ENCODE data around the gene C2orf15.

Gene C2orf15

DNA sequence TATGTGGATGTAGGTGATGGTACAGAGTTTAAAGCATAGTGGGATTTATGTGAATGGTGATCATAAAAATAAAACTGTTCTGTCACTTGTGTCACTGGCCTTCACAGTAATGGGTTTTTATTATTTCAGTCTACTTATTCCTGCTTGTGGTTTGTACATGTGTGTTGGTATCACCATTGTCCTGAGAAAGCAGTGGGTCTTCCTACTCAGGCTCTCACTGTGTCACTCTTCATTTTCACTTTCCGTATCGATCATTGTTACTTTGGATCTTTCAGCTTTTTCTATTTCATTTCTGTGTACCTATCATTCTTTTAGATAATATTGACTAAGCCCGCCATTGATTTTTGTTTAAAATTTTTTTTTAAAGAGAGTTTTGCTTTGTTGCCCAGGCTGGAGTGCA lies 46.9 kb downstream of the C2orf15 start:
- no peaks in the 10 kb centered on the region for H3K9me3 ChIP-seq (ENCODE audit: control insufficient read depth, insufficient read depth, low read depth, low read length)
- TF ChIP-seq, protein P1, sequence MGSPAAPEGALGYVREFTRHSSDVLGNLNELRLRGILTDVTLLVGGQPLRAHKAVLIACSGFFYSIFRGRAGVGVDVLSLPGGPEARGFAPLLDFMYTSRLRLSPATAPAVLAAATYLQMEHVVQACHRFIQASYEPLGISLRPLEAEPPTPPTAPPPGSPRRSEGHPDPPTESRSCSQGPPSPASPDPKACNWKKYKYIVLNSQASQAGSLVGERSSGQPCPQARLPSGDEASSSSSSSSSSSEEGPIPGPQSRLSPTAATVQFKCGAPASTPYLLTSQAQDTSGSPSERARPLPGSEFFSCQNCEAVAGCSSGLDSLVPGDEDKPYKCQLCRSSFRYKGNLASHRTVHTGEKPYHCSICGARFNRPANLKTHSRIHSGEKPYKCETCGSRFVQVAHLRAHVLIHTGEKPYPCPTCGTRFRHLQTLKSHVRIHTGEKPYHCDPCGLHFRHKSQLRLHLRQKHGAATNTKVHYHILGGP (tag by site-specific recombination; IDR thresholded peaks at IDR 0.05), result no peak
- TF ChIP-seq HOXD13 (CRISPR knock-in tag; IDR thresholded peaks at IDR 0.05; ENCODE audit: borderline replicate concordance) (no peak), ZNF558 (tag by site-specific recombination; IDR thresholded peaks at IDR 0.05) (no peak), ZNF645 (tag by site-specific recombination; IDR thresholded peaks at IDR 0.05) (no peak), AEBP2 (tag by site-specific recombination; IDR thresholded peaks at IDR 0.05; ENCODE audit: borderline replicate concordance) (no peak), ZNF2 (tag by site-specific recombination; IDR thresholded peaks at IDR 0.05) (no peak), ZNF843 (tag by site-specific recombination; IDR thresholded peaks at IDR 0.05) (no peak), REPIN1 (tag by site-specific recombination; IDR thresholded peaks at IDR 0.05; ENCODE audit: low read depth) (no peak), ZNF302 (tag by site-specific recombination; IDR thresholded peaks at IDR 0.05; ENCODE audit: low read depth) (no peak), SP3 (tag by site-specific recombination; IDR thresholded peaks at IDR 0.05) (no peak), MEIS1 (CRISPR knock-in tag; IDR thresholded peaks at IDR 0.05; ENCODE audit: borderline replicate concordance) (no peak), ZNF449 (tag by site-specific recombination; IDR thresholded peaks at IDR 0.05) (no peak)
- TF ChIP-seq, protein P2, sequence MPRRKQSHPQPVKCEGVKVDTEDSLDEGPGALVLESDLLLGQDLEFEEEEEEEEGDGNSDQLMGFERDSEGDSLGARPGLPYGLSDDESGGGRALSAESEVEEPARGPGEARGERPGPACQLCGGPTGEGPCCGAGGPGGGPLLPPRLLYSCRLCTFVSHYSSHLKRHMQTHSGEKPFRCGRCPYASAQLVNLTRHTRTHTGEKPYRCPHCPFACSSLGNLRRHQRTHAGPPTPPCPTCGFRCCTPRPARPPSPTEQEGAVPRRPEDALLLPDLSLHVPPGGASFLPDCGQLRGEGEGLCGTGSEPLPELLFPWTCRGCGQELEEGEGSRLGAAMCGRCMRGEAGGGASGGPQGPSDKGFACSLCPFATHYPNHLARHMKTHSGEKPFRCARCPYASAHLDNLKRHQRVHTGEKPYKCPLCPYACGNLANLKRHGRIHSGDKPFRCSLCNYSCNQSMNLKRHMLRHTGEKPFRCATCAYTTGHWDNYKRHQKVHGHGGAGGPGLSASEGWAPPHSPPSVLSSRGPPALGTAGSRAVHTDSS (tag by site-specific recombination; IDR thresholded peaks at IDR 0.05), result no peak
- TF ChIP-seq, protein P3, sequence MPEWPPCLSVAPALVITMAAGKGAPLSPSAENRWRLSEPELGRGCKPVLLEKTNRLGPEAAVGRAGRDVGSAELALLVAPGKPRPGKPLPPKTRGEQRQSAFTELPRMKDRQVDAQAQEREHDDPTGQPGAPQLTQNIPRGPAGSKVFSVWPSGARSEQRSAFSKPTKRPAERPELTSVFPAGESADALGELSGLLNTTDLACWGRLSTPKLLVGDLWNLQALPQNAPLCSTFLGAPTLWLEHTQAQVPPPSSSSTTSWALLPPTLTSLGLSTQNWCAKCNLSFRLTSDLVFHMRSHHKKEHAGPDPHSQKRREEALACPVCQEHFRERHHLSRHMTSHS (tag by site-specific recombination; IDR thresholded peaks at IDR 0.05), result no peak
- TF ChIP-seq, protein P4, sequence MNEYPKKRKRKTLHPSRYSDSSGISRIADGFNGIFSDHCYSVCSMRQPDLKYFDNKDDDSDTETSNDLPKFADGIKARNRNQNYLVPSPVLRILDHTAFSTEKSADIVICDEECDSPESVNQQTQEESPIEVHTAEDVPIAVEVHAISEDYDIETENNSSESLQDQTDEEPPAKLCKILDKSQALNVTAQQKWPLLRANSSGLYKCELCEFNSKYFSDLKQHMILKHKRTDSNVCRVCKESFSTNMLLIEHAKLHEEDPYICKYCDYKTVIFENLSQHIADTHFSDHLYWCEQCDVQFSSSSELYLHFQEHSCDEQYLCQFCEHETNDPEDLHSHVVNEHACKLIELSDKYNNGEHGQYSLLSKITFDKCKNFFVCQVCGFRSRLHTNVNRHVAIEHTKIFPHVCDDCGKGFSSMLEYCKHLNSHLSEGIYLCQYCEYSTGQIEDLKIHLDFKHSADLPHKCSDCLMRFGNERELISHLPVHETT (tag by site-specific recombination; IDR thresholded peaks at IDR 0.05), result no peak
- H3K4me1 ChIP-seq (ENCODE audit: control insufficient read depth, insufficient read depth, low read length), result no peaks in the 10 kb centered on the region
- no peak overlapping the region for H3K4me3 ChIP-seq (ENCODE audit: low read depth, low read length)
- POLR2A ChIA-PET, result no interaction called here
- no peak overlapping the region for H3K27ac ChIP-seq (ENCODE audit: extremely low read depth, low read depth, low read length)
- H3K36me3 ChIP-seq (ENCODE audit: control insufficient read depth in 2 of 2, insufficient read depth in 1 of 2, low read length in 2 of 2), result peaks cover 30 to 49% of the 10 kb centered on the region in 2 experiments
- CTCF ChIA-PET, result no interaction called here

DNA sequence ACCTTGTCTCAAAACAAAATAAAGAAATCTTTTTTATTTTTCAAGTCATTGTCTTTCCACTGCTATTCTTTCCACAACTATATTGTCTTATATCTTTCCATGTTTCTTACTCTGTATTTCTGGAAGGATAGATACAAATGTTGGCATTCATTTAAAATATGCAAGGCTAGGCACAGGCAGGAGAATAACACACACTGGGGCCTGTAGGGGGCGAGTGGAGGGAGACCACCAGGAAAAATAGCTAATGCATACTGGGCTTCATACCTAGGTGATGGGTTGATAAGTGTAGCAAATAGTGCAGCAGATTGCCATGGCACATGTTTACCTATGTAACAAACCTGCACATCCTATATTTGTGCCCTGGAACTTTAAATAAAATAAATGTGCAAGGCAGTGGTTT lies 49.0 kb downstream of the C2orf15 start:
- no peak overlapping the region for H3K27ac ChIP-seq (ENCODE audit: extremely low read depth, low read depth, low read length)
- H3K9me3 ChIP-seq (ENCODE audit: control insufficient read depth, insufficient read depth, low read depth, low read length), result no peaks in the 10 kb centered on the region
- CTCF ChIA-PET, result no interaction called here
- no peak overlapping the region for H3K4me3 ChIP-seq (ENCODE audit: low read depth, low read length)
- POLR2A ChIA-PET, result no interaction called here
- peaks cover 30 to 68% of the 10 kb centered on the region in 2 experiments for H3K36me3 ChIP-seq (ENCODE audit: control insufficient read depth in 2 of 2, insufficient read depth in 1 of 2, low read length in 2 of 2)
- no peaks in the 10 kb centered on the region for H3K4me1 ChIP-seq (ENCODE audit: control insufficient read depth, insufficient read depth, low read length)
- no peak for TF ChIP-seq MZF1 (tag by site-specific recombination; IDR thresholded peaks at IDR 0.05; ENCODE audit: borderline replicate concordance)
- no peak for TF ChIP-seq ZFHX2 (tag by site-specific recombination; conservative IDR thresholded peaks at IDR 0.05)
- no peak for TF ChIP-seq ZNF362 (tag by site-specific recombination; IDR thresholded peaks at IDR 0.05)
- TF ChIP-seq, protein P5, sequence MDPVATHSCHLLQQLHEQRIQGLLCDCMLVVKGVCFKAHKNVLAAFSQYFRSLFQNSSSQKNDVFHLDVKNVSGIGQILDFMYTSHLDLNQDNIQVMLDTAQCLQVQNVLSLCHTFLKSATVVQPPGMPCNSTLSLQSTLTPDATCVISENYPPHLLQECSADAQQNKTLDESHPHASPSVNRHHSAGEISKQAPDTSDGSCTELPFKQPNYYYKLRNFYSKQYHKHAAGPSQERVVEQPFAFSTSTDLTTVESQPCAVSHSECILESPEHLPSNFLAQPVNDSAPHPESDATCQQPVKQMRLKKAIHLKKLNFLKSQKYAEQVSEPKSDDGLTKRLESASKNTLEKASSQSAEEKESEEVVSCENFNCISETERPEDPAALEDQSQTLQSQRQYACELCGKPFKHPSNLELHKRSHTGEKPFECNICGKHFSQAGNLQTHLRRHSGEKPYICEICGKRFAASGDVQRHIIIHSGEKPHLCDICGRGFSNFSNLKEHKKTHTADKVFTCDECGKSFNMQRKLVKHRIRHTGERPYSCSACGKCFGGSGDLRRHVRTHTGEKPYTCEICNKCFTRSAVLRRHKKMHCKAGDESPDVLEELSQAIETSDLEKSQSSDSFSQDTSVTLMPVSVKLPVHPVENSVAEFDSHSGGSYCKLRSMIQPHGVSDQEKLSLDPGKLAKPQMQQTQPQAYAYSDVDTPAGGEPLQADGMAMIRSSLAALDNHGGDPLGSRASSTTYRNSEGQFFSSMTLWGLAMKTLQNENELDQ (tag by site-specific recombination; IDR thresholded peaks at IDR 0.05; ENCODE audit: low read depth), result no peak
- TF ChIP-seq ZNF10 (tag by site-specific recombination; IDR thresholded peaks at IDR 0.05), result no peak
